A549 (cell line): ENCODE results near the gene GAA. TPM values are rescaled to one million over a fixed set of nuclear protein-coding genes. Genes with fewer than 3 reads are reported as not detected.

Experiments
- ATAC-seq, 2 experiments: fragments of 200-7000 bp in 1 of 2; fragments of >200 bp in 1 of 2; cut with Nextera tagmentation in 1 of 2; cut with Tn5 transposase in 1 of 2; 3 replicates each; pipeline versions ENCODE4 v1.8.0 to v1.9.1; 2018 to 2020; ENCODE audit warnings: mild to moderate bottlenecking in 1 of 2, moderate library complexity in 1 of 2
- CTCF ChIA-PET: fragments of 300-600 bp; sonication (Branson Sonifier 250); formaldehyde crosslinking; extraction: SDS; loops from one replicate; lab custom pipeline; 2021; ENCODE audit warnings: antibody characterized with exemption, inconsistent platforms; lab: Yijun Ruan, JAX
- POLR2A ChIA-PET: fragments of 350-600 bp; formaldehyde crosslinking; extraction: SDS; loops from one replicate; lab custom pipeline; 2021; ENCODE audit warnings: antibody characterized with exemption, inconsistent platforms; lab: Yijun Ruan, JAX
- DNase-seq, 2 experiments: peaks; one replicate each; pipeline versions ENCODE4 v3.0.0 to v3.0.0-alpha.2; 2011 to 2016; ENCODE audit warnings: low read depth in 1 of 2, low spot score in 1 of 2
- FAIRE-seq: peaks from 2 replicates; lab custom pipeline; 2011; peaks lifted over from hg19 to GRCh38; lab: Jason Lieb, UNC
- H3K27ac ChIP-seq, 2 experiments: fragments of >200 bp; sonication (Bioruptor Twin); formaldehyde crosslinking; 3 replicates each; pipeline ENCODE4 v1.5.1; 2016 to 2017
- H3K4me1 ChIP-seq: fragments of >200 bp; sonication (Bioruptor Twin); formaldehyde crosslinking; 3 replicates; pipeline ENCODE4 v1.6.1; 2016
- H3K4me2 ChIP-seq: fragments of >200 bp; sonication (Bioruptor Twin); formaldehyde crosslinking; 3 replicates; pipeline ENCODE4 v1.6.1; 2016
- H3K4me3 ChIP-seq: fragments of >200 bp; sonication (Bioruptor Twin); formaldehyde crosslinking; 3 replicates; pipeline ENCODE4 v1.5.1; 2016
- H3K9me3 ChIP-seq: fragments of >200 bp; sonication (Bioruptor Twin); formaldehyde crosslinking; 3 replicates; pipeline ENCODE4 v1.6.1; 2016
- BHLHE40 ChIP-seq: IDR thresholded peaks from 2 replicates; pipeline ENCODE4 v1.6.1; 2012; ENCODE audit warnings: low read depth, low read length, inconsistent platforms
- CHD2 ChIP-seq: fragments of 150-350 bp; IDR thresholded peaks from 2 replicates; pipeline ENCODE4 v1.6.1; 2014; ENCODE audit warnings: low read length; ENCODE audit not compliant: partially characterized antibody
- E2F6 ChIP-seq: IDR thresholded peaks from 2 replicates; pipeline ENCODE4 v1.6.1; 2012; ENCODE audit warnings: low read depth, borderline replicate concordance
- FOXS1 ChIP-seq: fragments of 250-450 bp; sonication (Bioruptor Pico); IDR thresholded peaks from 2 replicates; pipeline ENCODE4 v1.5.0; 2020; ENCODE audit warnings: mild to moderate bottlenecking, moderate library complexity
- HEYL ChIP-seq: fragments of 250-450 bp; sonication (Bioruptor Pico); IDR thresholded peaks from 2 replicates; pipeline ENCODE4 v1.8.0; 2021; ENCODE audit warnings: mild to moderate bottlenecking, moderate library complexity
- HOXA7 ChIP-seq: fragments of 250-450 bp; sonication (Bioruptor Pico); IDR thresholded peaks from 2 replicates; pipeline ENCODE4 v1.5.0; 2020; ENCODE audit warnings: mild to moderate bottlenecking, moderate library complexity
- MAFK ChIP-seq: fragments of 450-650 bp; IDR thresholded peaks from 2 replicates; pipeline ENCODE4 v1.6.1; 2014; ENCODE audit not compliant: partially characterized antibody
- MAX ChIP-seq: IDR thresholded peaks from 2 replicates; pipeline ENCODE4 v1.6.1; 2012
- MAZ ChIP-seq: fragments of 150-350 bp; IDR thresholded peaks from 2 replicates; pipeline ENCODE4 v1.6.1; 2014; ENCODE audit warnings: antibody characterized with exemption, low read depth, low read length, borderline replicate concordance
- NPAS2 ChIP-seq: fragments of 250-450 bp; sonication (Bioruptor Pico); IDR thresholded peaks from 2 replicates; pipeline ENCODE4 v1.8.0; 2022; ENCODE audit warnings: mild to moderate bottlenecking, moderate library complexity, borderline replicate concordance
- PBX3 ChIP-seq: IDR thresholded peaks from 2 replicates; pipeline ENCODE4 v1.6.1; 2012
- RNF2 ChIP-seq: fragments of 200-600 bp; sonication (generic); IDR thresholded peaks from 2 replicates; pipeline ENCODE4 v1.6.1; 2016; ENCODE audit warnings: low read depth, mild to moderate bottlenecking, antibody characterized with exemption, moderate library complexity, borderline replicate concordance
- WGBS: methylation state at CpG from one replicate; pipeline ENCODE4 v1.1.6; 2017; ENCODE audit errors: missing lambda C conversion rate; 5-methylcytosine and 5-hydroxymethylcytosine counted together
- polyA plus RNA-seq, 4 experiments: library from polyadenylated mRNA; depleted of rRNA in 3 of 4; stranded (reverse); fragments of >200 nt; fragmentation: RNase III in 1 of 4; extraction: RNeasy Plus Mini Kit Qiagen cat#74134 plus additional on column Dnase treatment in 1 of 4; gene quantifications; 2 replicates in 3 of 4; 3 replicates in 1 of 4; pipeline ENCODE4 v1.2.3, GENCODE V29; 2011 to 2017

The GAA gene
- polyA plus RNA-seq, 2 of the 4 experiments (the other 2 are of a cell fraction), result 5.7 to 47.4 TPM

- POLR2A ChIA-PET, result no interaction called here
- FAIRE-seq, result no peak
- 94% methylated on average over 18 of the region's 18 CpGs for WGBS
Measured at GRCh38 chr17:80138856-80139426, 37.6 kb downstream of the GAA start.

GRCh38 chr17:80141463-80142165 lies 40.2 kb downstream of the GAA start:
- peaks cover 19% of the 10 kb centered on the region for H3K4me1 ChIP-seq
- ATAC-seq (no peak), DNase-seq (no peak), FAIRE-seq (no peak)
- ChIA-PET POLR2A (no interaction called here), CTCF (interaction anchor here (0.8 to 3.4 kb wide), 6 partner anchors 8 to 133 kb away, joined by 3 to 21 read pairs (median 6); partner anchors contain the start of gene GAA)
- no peaks in the 10 kb centered on the region for H3K9me3 ChIP-seq
- no peak overlapping the region for H3K4me2 ChIP-seq
- 95% methylated on average over 7 of the region's 7 CpGs for WGBS
- TF ChIP-seq HEYL (CRISPR knock-in tag), result no peak
- peak; percentile 90 for TF ChIP-seq MAFK
- no peak overlapping the region for H3K27ac ChIP-seq
- H3K4me3 ChIP-seq, result no peak overlapping the region

More at GRCh38 chr17:80138856-80139426, 37.6 kb downstream of the GAA start:
- Histone ChIP-seq H3K4me3 (no peak overlapping the region), H3K4me2 (no peak overlapping the region), H3K4me1 (peaks cover under 1% of the 10 kb centered on the region; the same call in 1 of the 3 replicates), H3K27ac (no peak overlapping the region)
- no peak for TF ChIP-seq BHLHE40
- TF ChIP-seq PBX3, result no peak
- no peak for TF ChIP-seq CHD2
- no peak for TF ChIP-seq E2F6
- no peak for TF ChIP-seq MAZ
- no peak for TF ChIP-seq NPAS2 (CRISPR knock-in tag)
- TF ChIP-seq FOXS1, result no peak
- no peak for TF ChIP-seq HOXA7 (CRISPR knock-in tag)
- TF ChIP-seq RNF2, result no peak
- TF ChIP-seq, all 56 proteins: peak for 0
- no peaks in the 10 kb centered on the region for H3K9me3 ChIP-seq
- DNase-seq (no peak), ATAC-seq (no peak)
- CTCF ChIA-PET, result interaction anchor here (1.1 to 1.2 kb wide), 2 partner anchors 35 to 37 kb away, joined by 3 read pairs; partner anchors contain the start of gene GAA

GRCh38 chr17:80142929-80143328 lies 41.5 kb downstream of the GAA start:
- DNase-seq (no peak), ATAC-seq (no peak), FAIRE-seq (no peak)
- Histone ChIP-seq H3K9me3 (no peaks in the 10 kb centered on the region), H3K4me3 (no peak overlapping the region), H3K27ac (no peak overlapping the region), H3K4me2 (no peak overlapping the region), H3K4me1 (peaks cover 19% of the 10 kb centered on the region)
- no peak for TF ChIP-seq MAX
- peak; percentile 61 for TF ChIP-seq MAFK
- CTCF ChIA-PET, result interaction anchor here (0.6 to 3.4 kb wide), 15 partner anchors 9 to 354 kb away, joined by 3 to 21 read pairs (median 4); partner anchors contain the start of gene GAA
- WGBS, result 91% methylated on average over 6 of the region's 6 CpGs
- POLR2A ChIA-PET, result interaction anchor here (0.9 kb wide), 1 partner anchor 11 kb away, joined by 5 read pairs; no protein-coding TSS in a partner anchor
